NAMALWA (cell line): ENCODE measurements around the gene AGFG2.
"Not testable (repeated sequence)": the region's sequence is repeated elsewhere in the genome, so short reads cannot be mapped to it uniquely, and the experiment has no call there.

Experiments
- DNase-seq: peaks from one replicate; pipeline ENCODE4 v3.0.0-alpha.2; 2015; ENCODE audit warnings: low spot score

AGFG2 gene

GRCh38 chr7:100520138-100520537 lies 18.9 kb upstream of the AGFG2 start:
- DNase-seq = no peak

DNA sequence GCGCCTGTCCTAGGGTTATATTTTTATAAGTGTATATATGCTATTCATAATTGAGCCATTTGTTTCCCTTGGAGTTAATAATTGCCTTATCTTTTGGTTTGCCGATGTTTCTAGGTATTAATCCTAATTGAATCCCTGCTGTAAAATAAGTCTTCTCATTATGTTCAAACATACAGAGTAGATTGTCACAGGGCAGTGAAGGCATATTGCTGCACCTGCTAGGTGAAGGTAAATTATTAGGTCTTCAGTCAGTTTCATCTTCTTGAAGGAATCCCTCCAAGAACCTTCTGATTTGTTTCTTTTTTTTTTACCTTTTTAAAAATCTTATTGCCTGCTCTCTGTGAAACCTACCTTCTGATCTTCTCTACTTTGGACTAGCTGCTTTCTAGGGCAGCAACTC lies 17.9 kb upstream of the AGFG2 start:
- DNase-seq = no peak

DNA sequence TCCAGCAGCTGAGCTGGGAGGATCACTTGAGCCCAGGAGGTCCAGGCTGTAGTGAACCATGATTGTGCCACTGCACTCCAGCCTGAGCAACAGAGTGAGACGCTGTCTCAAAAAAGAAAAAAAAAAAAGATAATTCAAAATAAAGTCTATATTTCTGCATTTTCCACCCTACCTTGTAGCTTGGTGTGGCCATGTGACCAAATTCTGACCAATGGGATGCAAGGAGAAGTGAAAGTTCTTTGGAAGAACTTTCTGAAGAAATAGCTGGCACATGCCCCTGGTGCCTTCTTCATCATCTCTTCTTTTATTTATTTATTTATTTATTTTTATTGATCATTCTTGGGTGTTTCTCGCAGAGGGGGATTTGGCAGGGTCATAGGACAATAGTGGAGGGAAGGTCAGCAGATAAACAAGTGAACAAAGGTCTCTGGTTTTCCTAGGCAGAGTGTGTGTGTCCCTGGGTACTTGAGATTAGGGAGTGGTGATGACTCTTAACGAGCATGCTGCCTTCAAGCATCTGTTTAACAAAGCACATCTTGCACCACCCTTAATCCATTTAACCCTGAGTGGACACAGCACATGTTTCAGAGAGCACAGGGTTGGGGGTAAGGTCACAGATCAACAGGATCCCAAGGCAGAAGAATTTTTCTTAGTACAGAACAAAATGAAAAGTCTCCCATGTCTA lies 17.0 kb upstream of the AGFG2 start:
- DNase-seq = peak; percentile 42

DNA sequence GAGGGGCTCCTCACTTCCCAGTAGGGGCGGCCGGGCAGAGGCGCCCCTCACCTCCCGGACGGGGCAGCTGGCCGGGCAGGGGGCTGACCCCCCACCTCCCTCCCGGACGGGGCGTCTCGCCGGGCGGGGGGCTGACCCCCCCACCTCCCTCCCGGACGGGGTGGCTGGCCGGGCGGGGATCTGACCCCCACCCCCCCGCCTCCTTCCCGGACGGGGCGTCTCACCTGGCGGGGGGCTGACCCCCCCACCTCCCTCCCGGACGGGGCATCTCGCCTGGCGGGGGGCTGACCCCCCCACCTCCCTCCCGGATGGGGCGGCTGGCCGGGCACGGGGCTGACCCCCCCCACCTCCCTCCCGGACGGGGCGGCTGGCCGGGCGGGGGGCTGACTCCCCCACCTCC lies 15.8 kb upstream of the AGFG2 start:
- not testable (repeated sequence) for DNase-seq

DNA sequence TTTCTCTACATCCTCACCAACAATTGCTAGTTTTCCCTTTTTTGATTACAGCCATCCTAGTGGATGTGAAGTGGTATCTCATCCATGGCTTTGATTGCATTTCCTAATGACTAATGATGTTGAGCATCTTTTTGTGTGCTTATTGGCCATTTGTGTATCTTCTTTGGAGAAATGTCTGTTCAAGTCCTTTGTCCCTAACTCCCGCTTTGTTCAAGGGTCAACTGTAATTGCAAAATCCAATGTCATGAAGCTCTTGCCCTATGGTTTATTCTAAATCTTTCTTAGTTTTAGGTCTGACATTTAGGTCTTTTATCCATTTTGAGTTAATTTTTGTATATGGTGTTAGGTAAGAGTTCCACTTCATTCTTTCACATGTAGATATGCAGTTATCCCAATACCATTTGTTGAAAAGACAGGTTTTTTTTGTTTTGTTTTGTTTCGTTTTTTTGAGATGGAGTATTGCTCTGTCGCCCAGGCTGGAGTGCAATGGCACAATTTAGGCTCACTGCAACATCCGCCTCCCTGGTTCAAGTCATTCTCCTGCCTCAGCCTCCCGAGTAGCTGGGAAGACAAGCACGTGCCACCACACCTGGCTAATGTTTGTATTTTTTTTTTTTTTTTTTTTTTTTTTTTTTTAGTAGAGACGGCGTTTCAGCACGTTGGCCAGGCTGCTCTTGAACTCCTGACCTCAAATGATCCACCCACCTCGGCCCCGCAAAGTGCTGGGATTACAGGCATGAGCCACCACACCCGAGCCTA lies 10.7 kb upstream of the AGFG2 start:
- DNase-seq = not testable (repeated sequence)

DNA sequence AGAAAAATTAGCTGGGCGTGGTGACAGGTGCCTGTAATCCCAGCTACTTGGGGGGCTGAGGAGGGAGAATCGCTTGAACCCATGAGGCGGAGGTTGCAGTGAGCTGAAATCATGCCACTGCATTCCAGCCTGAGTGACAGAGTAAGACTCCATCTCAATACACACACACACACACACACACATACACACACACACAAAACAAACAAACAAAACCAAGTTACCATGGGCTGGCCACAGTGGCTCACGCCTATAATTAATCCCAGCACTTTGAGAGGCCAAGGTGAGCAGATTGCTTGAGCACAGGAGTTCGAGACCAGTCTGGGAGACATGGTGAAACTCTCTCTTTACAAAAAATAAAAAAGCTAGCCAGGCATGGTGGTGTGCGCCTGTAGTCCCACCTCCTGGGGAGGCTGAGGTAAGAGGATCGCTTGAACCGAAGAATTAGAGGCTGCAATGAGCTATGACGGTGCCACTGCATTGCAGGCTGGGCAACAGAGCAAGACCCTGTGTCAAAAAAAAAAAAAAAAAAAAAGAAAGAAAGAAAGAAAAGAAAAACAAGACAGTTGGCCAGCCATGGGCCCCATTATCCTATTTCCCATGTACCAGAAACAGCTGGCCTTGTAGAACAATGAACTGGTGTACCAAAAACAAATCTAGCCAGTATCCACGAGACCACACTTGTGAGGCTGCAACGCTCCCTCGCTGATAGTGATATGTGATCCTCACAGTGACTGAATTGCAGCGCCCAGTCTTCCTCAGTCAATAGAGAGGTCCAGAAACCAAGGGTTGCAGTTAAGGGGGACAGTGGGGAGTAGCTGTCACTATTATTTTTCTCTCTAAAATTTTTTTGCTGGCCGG lies 6.6 kb upstream of the AGFG2 start:
- DNase-seq = no peak

DNA sequence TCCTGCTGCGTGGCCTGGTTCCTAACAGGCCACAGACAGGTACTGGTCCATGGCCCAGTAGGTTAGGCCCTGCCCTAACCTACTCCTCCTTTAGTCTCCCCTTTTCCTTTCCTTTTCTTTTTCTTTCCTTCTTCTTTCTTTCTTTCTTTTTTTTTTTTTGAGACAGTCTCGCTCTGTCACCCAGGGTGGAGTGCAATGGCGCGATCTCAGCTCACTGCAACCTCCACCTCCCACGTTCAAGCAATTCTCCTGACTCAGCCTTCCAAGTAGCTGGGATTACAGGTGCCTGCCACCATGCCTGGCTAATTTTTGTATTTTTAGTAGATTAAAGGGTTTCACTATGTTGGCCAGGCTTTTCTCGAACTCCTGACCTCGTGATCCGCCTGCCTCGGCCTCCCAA lies 3.0 kb upstream of the AGFG2 start:
- DNase-seq = not testable (repeated sequence)

- not testable (repeated sequence) for DNase-seq
Observed at GRCh38 chr7:100536695-100537094, 2.3 kb upstream of the AGFG2 start.

- DNase-seq = no peak
Observed at GRCh38 chr7:100538348-100538653, 702 bp upstream of the AGFG2 start.

DNA sequence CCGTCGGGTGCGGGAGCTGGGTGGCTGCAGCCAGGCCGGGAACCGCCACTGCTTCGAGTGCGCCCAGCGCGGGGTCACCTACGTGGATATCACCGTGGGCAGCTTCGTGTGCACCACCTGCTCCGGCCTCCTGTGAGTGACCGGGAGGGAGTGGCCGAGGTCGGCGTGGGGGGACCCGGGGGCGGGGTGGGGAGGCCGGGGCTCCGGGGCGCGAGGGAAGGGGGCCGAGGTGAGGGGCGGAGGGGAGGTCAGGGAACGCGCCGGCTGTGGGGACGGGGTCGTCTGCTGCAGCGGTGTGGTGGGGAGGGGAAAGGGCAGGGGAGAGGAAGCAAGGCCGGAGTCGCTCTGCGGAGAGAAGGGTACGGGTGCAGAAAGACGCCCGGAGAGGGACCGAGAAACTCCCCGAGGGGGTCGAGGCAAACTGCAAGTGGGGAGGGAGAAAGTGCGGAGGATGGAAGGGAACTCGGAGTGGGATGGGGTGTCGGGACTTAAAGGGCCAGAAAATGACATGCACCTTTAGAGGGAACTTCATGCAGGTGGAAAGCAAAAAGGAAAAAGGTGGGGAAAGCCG lies 518 bp downstream of the AGFG2 start:
- no peak for DNase-seq

GRCh38 chr7:100540073-100540723 lies 1.2 kb downstream of the AGFG2 start:
- DNase-seq = no peak

GRCh38 chr7:100541309-100541708 lies 2.3 kb downstream of the AGFG2 start:
- not testable (repeated sequence) for DNase-seq

- DNase-seq = no peak
Observed at GRCh38 chr7:100543586-100543985, 4.6 kb downstream of the AGFG2 start.

DNA sequence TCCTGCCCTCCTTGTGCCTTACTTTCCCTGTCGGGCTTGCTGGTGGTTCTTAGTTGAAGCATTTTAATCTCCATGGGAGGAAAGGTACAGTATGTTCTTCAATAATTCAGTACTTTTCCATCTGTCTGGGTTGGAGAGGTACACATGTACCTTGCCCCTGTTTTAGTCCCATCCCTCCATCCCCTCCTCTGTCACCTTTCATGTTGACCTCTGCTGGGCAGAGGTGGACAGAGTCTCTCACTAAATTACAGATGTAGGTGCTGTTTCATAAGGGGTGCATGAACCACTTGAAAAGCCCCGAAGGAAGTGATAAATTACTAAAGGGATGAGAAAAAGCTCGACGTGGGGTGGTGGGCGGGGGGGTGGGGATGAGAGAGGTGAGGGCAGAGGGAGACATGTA lies 5.4 kb downstream of the AGFG2 start:
- no peak for DNase-seq

DNA sequence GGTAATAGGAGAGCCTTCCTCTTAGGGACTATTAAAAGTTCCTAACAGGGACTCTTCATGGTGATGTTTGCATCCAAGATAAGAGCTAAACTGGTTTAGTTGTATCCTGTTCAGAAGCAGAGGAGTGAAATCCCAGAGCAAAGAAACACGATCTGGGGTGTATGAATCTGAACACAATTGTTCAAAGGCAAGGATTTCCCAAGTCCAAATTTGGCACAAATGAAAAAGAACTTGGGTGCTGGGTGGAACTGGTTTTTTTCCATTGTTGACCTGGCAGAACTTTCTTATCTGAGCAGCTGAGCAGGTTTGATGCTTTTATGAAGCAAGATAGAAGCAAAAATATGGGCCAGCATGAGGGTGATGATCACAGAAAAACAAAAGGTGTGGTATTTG lies 6.0 kb downstream of the AGFG2 start:
- DNase-seq = no peak

- DNase-seq = peak; percentile 36
Observed at GRCh38 chr7:100545360-100546128, 6.5 kb downstream of the AGFG2 start.

GRCh38 chr7:100546129-100546925 lies 7.3 kb downstream of the AGFG2 start:
- DNase-seq = no peak

- no peak for DNase-seq
Observed at GRCh38 chr7:100546926-100547800, 8.2 kb downstream of the AGFG2 start.

GRCh38 chr7:100547872-100548271 lies 8.9 kb downstream of the AGFG2 start:
- DNase-seq = no peak
